ENCODE data around the gene PARVA. TPM values are rescaled to one million over a fixed set of nuclear protein-coding genes. Genes with fewer than 3 reads are reported as not detected.
A peak's percentile ranks its signal among the peaks of the same experiment; 100 is the strongest.

The PARVA gene
- total RNA-seq, 1 donor from 2014 or later: 106 TPM

- Histone ChIP-seq H3K36me3 (ENCODE audit: insufficient read depth, low read length) (peaks cover 18% of the 10 kb centered on the region), H2AFZ (ENCODE audit: low read depth, low read length) (no peak overlapping the region), H3K27ac (ENCODE audit: low read depth, low read length) (no peak overlapping the region), H4K20me1 (ENCODE audit: insufficient read depth, low read length) (peaks cover 7% of the 10 kb centered on the region), H3K27me3 (ENCODE audit: insufficient read depth, low read length) (no peaks in the 10 kb centered on the region), H3K9ac (ENCODE audit: low read length) (peak overlapping the region; percentile 6), H3K9me3 (ENCODE audit: insufficient read depth, low read depth, low read length) (no peaks in the 10 kb centered on the region), H3K4me3 (ENCODE audit: insufficient read depth, low read depth, low read length) (no peak overlapping the region), H3K79me2 (ENCODE audit: insufficient read depth, low read length) (no peaks in the 10 kb centered on the region), H3K4me2 (ENCODE audit: low read length) (peak overlapping the region; percentile 39), H3K4me1 (ENCODE audit: insufficient read depth, low read length) (peaks cover 27% of the 10 kb centered on the region)
- H3K27ac Mint-ChIP-seq (ENCODE audit: unreplicated experiment): peak overlapping the region; percentile 72
- H3K36me3 Mint-ChIP-seq (ENCODE audit: low read depth, unreplicated experiment): peaks cover 16% of the 10 kb centered on the region
- DNase-seq (ENCODE audit: low read depth): peak; percentile 76
- H3K9me3 Mint-ChIP-seq (ENCODE audit: unreplicated experiment): no peaks in the 10 kb centered on the region
- H3K4me1 Mint-ChIP-seq (ENCODE audit: low read depth, unreplicated experiment): peaks cover 26% of the 10 kb centered on the region
- no peak overlapping the region for H3K4me3 Mint-ChIP-seq (ENCODE audit: unreplicated experiment)
- TF ChIP-seq CTCF (IDR thresholded peaks at IDR 0.05; ENCODE audit: insufficient read depth, low read depth, low read length) (no peak), EZH2 (IDR thresholded peaks at IDR 0.05; ENCODE audit: insufficient read depth, low read length) (no peak)
- H3K27me3 Mint-ChIP-seq (ENCODE audit: low read depth, unreplicated experiment): no peaks in the 10 kb centered on the region
- peak; percentile 39 for FAIRE-seq
Observed at GRCh38 chr11:12502046-12502445, 124.7 kb downstream of the PARVA start.

GRCh38 chr11:12503039-12503484 lies 125.7 kb downstream of the PARVA start:
- Histone ChIP-seq H3K4me1 (ENCODE audit: insufficient read depth, low read length) (peaks cover 27% of the 10 kb centered on the region), H3K9ac (ENCODE audit: low read length) (no peak overlapping the region), H3K36me3 (ENCODE audit: insufficient read depth, low read length) (peaks cover 18% of the 10 kb centered on the region), H3K9me3 (ENCODE audit: insufficient read depth, low read depth, low read length) (no peaks in the 10 kb centered on the region), H2AFZ (ENCODE audit: low read depth, low read length) (no peak overlapping the region), H3K4me3 (ENCODE audit: insufficient read depth, low read depth, low read length) (no peak overlapping the region), H4K20me1 (ENCODE audit: insufficient read depth, low read length) (peaks cover 7% of the 10 kb centered on the region), H3K79me2 (ENCODE audit: insufficient read depth, low read length) (no peaks in the 10 kb centered on the region), H3K27ac (ENCODE audit: low read depth, low read length) (no peak overlapping the region), H3K27me3 (ENCODE audit: insufficient read depth, low read length) (no peaks in the 10 kb centered on the region), H3K4me2 (ENCODE audit: low read length) (peak overlapping the region; percentile 2)
- DNase-seq (ENCODE audit: low read depth): peak; percentile 32
- no peak for FAIRE-seq
- TF ChIP-seq CTCF (IDR thresholded peaks at IDR 0.05; ENCODE audit: insufficient read depth, low read depth, low read length): no peak
- no peak for TF ChIP-seq EZH2 (IDR thresholded peaks at IDR 0.05; ENCODE audit: insufficient read depth, low read length)
- H3K4me1 Mint-ChIP-seq (ENCODE audit: low read depth, unreplicated experiment): peaks cover 29% of the 10 kb centered on the region
- no peaks in the 10 kb centered on the region for H3K9me3 Mint-ChIP-seq (ENCODE audit: unreplicated experiment)
- peak overlapping the region; percentile 71 for H3K27ac Mint-ChIP-seq (ENCODE audit: unreplicated experiment)
- no peak overlapping the region for H3K4me3 Mint-ChIP-seq (ENCODE audit: unreplicated experiment)
- peaks cover 11% of the 10 kb centered on the region for H3K36me3 Mint-ChIP-seq (ENCODE audit: low read depth, unreplicated experiment)
- no peaks in the 10 kb centered on the region for H3K27me3 Mint-ChIP-seq (ENCODE audit: low read depth, unreplicated experiment)

- Histone ChIP-seq H3K4me1 (ENCODE audit: insufficient read depth, low read length) (peaks cover 29% of the 10 kb centered on the region), H3K4me2 (ENCODE audit: low read length) (no peak overlapping the region), H2AFZ (ENCODE audit: low read depth, low read length) (no peak overlapping the region), H3K4me3 (ENCODE audit: insufficient read depth, low read depth, low read length) (no peak overlapping the region), H4K20me1 (ENCODE audit: insufficient read depth, low read length) (peaks cover 7% of the 10 kb centered on the region), H3K9ac (ENCODE audit: low read length) (no peak overlapping the region), H3K36me3 (ENCODE audit: insufficient read depth, low read length) (peaks cover 18% of the 10 kb centered on the region), H3K27ac (ENCODE audit: low read depth, low read length) (no peak overlapping the region), H3K79me2 (ENCODE audit: insufficient read depth, low read length) (no peaks in the 10 kb centered on the region), H3K9me3 (ENCODE audit: insufficient read depth, low read depth, low read length) (no peaks in the 10 kb centered on the region), H3K27me3 (ENCODE audit: insufficient read depth, low read length) (no peaks in the 10 kb centered on the region)
- no peak for TF ChIP-seq CTCF (IDR thresholded peaks at IDR 0.05; ENCODE audit: insufficient read depth, low read depth, low read length)
- TF ChIP-seq EZH2 (IDR thresholded peaks at IDR 0.05; ENCODE audit: insufficient read depth, low read length): no peak
- no peaks in the 10 kb centered on the region for H3K27me3 Mint-ChIP-seq (ENCODE audit: low read depth, unreplicated experiment)
- H3K4me1 Mint-ChIP-seq (ENCODE audit: low read depth, unreplicated experiment): peaks cover 29% of the 10 kb centered on the region
- no peaks in the 10 kb centered on the region for H3K9me3 Mint-ChIP-seq (ENCODE audit: unreplicated experiment)
- DNase-seq (ENCODE audit: low read depth) (no peak), FAIRE-seq (no peak)
- no peak overlapping the region for H3K4me3 Mint-ChIP-seq (ENCODE audit: unreplicated experiment)
- H3K27ac Mint-ChIP-seq (ENCODE audit: unreplicated experiment): no peak overlapping the region
- peaks cover 6% of the 10 kb centered on the region for H3K36me3 Mint-ChIP-seq (ENCODE audit: low read depth, unreplicated experiment)
Observed at GRCh38 chr11:12503886-12504285, 126.5 kb downstream of the PARVA start.

Measured in astrocyte (in vitro differentiated cells and primary cell).